Mesenchymal stem cell (in vitro differentiated cells and primary cell): ENCODE results near the gene UBIAD1.

ENCODE experiments used
- DNase-seq: peaks from one replicate; pipeline ENCODE4 v3.0.0-alpha.2; 2013
- H2AFZ ChIP-seq: one replicate; pipeline ENCODE4 v1.6.1; 2013; ENCODE audit warnings: low read depth, mild to moderate bottlenecking, control low read depth, inconsistent platforms, low read length, moderate library complexity
- H2AK5ac ChIP-seq: 2 replicates; pipeline ENCODE4 v1.6.1; 2013; ENCODE audit warnings: low read length, moderate library complexity, mild to moderate bottlenecking, inconsistent platforms; ENCODE audit not compliant: severe bottlenecking
- H2BK120ac ChIP-seq: one replicate; pipeline ENCODE4 v1.6.1; 2013; ENCODE audit warnings: low read depth, mild to moderate bottlenecking, inconsistent platforms, low read length, moderate library complexity
- H2BK12ac ChIP-seq, 2 experiments: one replicate each; pipeline ENCODE4 v1.6.1; 2013; ENCODE audit warnings: inconsistent platforms in 2 of 2, low read length in 2 of 2, mild to moderate bottlenecking in 2 of 2, moderate library complexity in 2 of 2, control low read depth in 1 of 2
- H2BK15ac ChIP-seq: one replicate; pipeline ENCODE4 v1.6.1; 2013; ENCODE audit warnings: mild to moderate bottlenecking, low read depth, inconsistent platforms; ENCODE audit not compliant: poor library complexity, severe bottlenecking
- H2BK5ac ChIP-seq: 2 replicates; pipeline ENCODE4 v1.6.1; 2013; ENCODE audit warnings: low read depth, mild to moderate bottlenecking, low read length, control low read depth, inconsistent platforms; ENCODE audit not compliant: poor library complexity, severe bottlenecking
- H3K14ac ChIP-seq, 2 experiments: one replicate each; pipeline ENCODE4 v1.6.1; 2013; ENCODE audit warnings: inconsistent platforms in 2 of 2, low read length in 2 of 2, control low read depth in 1 of 2, mild to moderate bottlenecking in 1 of 2, moderate library complexity in 1 of 2
- H3K18ac ChIP-seq, 2 experiments: one replicate each; pipeline ENCODE4 v1.6.1; 2013; ENCODE audit warnings: inconsistent platforms in 2 of 2, low read length in 2 of 2, control low read depth in 1 of 2, low read depth in 1 of 2, mild to moderate bottlenecking in 1 of 2
- H3K23ac ChIP-seq, 2 experiments: one replicate each; pipeline ENCODE4 v1.6.1; 2013; ENCODE audit warnings: inconsistent platforms in 2 of 2, low read length in 2 of 2, mild to moderate bottlenecking in 2 of 2, moderate library complexity in 2 of 2, control low read depth in 1 of 2
- H3K27ac ChIP-seq: 2 replicates; pipeline ENCODE4 v1.5.1; 2013; ENCODE audit warnings: mild to moderate bottlenecking, moderate library complexity, low read length, control low read depth, inconsistent platforms; ENCODE audit not compliant: poor library complexity, severe bottlenecking
- H3K27me3 ChIP-seq, 2 experiments: 2 replicates each; pipeline versions ENCODE4 v1.6.1 to v1.7.0; 2013; ENCODE audit warnings: low read length in 2 of 2, mild to moderate bottlenecking in 2 of 2, moderate library complexity in 2 of 2, control low read depth in 1 of 2, inconsistent platforms in 1 of 2; ENCODE audit not compliant: control insufficient read depth in 1 of 2, insufficient read depth in 1 of 2
- H3K36me3 ChIP-seq, 2 experiments: 2 replicates each; pipeline versions ENCODE4 v1.6.1 to v1.7.0; 2013; ENCODE audit warnings: low read length in 2 of 2, control low read depth in 1 of 2, inconsistent platforms in 1 of 2, low read depth in 1 of 2, mild to moderate bottlenecking in 1 of 2; ENCODE audit not compliant: insufficient read depth in 2 of 2, control insufficient read depth in 1 of 2
- H3K4ac ChIP-seq, 2 experiments: one replicate each; pipeline ENCODE4 v1.6.1; 2013; ENCODE audit warnings: inconsistent platforms in 2 of 2, low read length in 2 of 2, mild to moderate bottlenecking in 2 of 2, moderate library complexity in 2 of 2, control low read depth in 1 of 2, low read depth in 1 of 2
- H3K4me1 ChIP-seq: 2 replicates; pipeline ENCODE4 v1.6.1; 2013; ENCODE audit warnings: low read depth, low read length, control low read depth; ENCODE audit not compliant: control insufficient read depth, insufficient read depth
- H3K4me2 ChIP-seq: 2 replicates; pipeline ENCODE4 v1.6.1; 2013; ENCODE audit warnings: low read length, mild to moderate bottlenecking, inconsistent platforms; ENCODE audit not compliant: poor library complexity, severe bottlenecking
- H3K4me3 ChIP-seq, 2 experiments: 2 replicates each; pipeline versions ENCODE4 v1.5.1 to v1.7.0; 2013; ENCODE audit warnings: low read length in 2 of 2, mild to moderate bottlenecking in 2 of 2, control low read depth in 1 of 2, low read depth in 1 of 2; ENCODE audit not compliant: insufficient read depth in 1 of 2
- H3K79me1 ChIP-seq: replicated peaks from 2 replicates; pipeline ENCODE4 v1.6.1; 2013; ENCODE audit warnings: mild to moderate bottlenecking, control low read depth, low read length, inconsistent platforms; ENCODE audit not compliant: poor library complexity, severe bottlenecking
- H3K9ac ChIP-seq: 2 replicates; pipeline ENCODE4 v1.7.0; 2013; ENCODE audit warnings: mild to moderate bottlenecking, low read length, moderate library complexity
- H3K9me3 ChIP-seq: 2 replicates; pipeline ENCODE4 v1.7.0; 2013; ENCODE audit warnings: mild to moderate bottlenecking, low read length; ENCODE audit not compliant: control insufficient read depth
- H4K8ac ChIP-seq: one replicate; pipeline ENCODE4 v1.6.1; 2013; ENCODE audit warnings: inconsistent platforms, mild to moderate bottlenecking, low read length, moderate library complexity
- H4K91ac ChIP-seq: one replicate; pipeline ENCODE4 v1.6.1; 2013; ENCODE audit warnings: mild to moderate bottlenecking, low read length, inconsistent platforms
- WGBS: methylation state at CpG from one replicate; pipeline ENCODE4 v1.1.7; 2013; ENCODE audit warnings: mixed read lengths; 5-methylcytosine and 5-hydroxymethylcytosine counted together

The UBIAD1 gene

DNA sequence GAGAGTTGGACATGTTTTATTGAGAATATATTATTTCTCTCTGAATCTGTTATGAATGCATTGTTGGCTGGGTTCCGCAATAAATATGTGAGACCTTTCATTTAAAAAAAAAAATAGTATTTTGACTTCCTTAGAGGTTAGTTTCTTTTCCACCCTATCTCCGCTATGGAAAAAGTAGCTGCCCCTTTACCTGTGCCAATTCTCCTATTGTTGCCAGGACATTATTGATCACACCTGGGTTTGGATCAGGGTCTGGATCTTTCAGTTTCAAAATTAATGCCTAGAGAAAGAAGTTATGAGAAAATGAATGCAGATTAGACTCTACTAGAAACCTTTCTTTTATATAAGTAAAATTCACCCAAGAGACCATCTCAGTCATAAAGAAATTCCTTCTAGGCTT lies 39.8 kb upstream of the UBIAD1 start:
- Histone ChIP-seq H3K9ac (no peak overlapping the region), H3K14ac (no peak overlapping the region), H3K79me1 (peaks cover 19% of the 10 kb centered on the region), H3K27ac (no peak overlapping the region), H2BK5ac (no peak overlapping the region), H3K4ac (no peak overlapping the region), H4K8ac (no peak overlapping the region), H3K4me1 (no peaks in the 10 kb centered on the region), H3K4me3 (no peak overlapping the region), H2AK5ac (no peak overlapping the region), H3K23ac (no peak overlapping the region), H2BK120ac (no peak overlapping the region), H2BK15ac (no peak overlapping the region), H2BK12ac (no peak overlapping the region), H3K4me2 (no peak overlapping the region), H4K91ac (no peak overlapping the region), H3K9me3 (no peaks in the 10 kb centered on the region), H3K36me3 (peaks cover 58 to 98% of the 10 kb centered on the region in 2 experiments), H3K27me3 (no peaks in the 10 kb centered on the region), H2AFZ (no peak overlapping the region), H3K18ac (no peak overlapping the region)
- no peak for DNase-seq
- WGBS = no CpG with 5 or more reads among the region's 2 CpGs

DNA sequence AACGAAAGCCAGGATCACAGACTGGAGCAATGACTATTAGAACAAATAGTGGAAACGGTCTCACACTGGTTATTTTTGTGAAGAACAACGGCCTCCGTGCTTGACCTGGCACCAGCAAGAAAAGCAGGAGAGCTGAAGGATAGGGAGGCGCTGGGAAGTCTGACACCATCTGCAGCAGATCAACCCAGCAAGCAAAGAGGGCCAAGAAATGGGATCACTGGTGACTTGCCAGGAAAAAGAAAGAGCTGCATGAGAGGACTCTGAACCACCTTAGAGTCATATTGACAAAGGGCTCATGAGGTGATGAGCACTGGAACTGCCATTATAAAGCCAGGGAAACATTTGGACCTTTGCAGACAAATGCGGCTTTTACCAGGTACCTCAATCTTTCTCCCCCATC lies 35.6 kb upstream of the UBIAD1 start:
- H3K27ac ChIP-seq = no peak overlapping the region
- 94% methylated on average over 6 of the region's 6 CpGs for WGBS
- no peaks in the 10 kb centered on the region for H3K4me1 ChIP-seq
- no peak for DNase-seq
- H2BK12ac ChIP-seq = no peak overlapping the region
- H4K8ac ChIP-seq = no peak overlapping the region
- no peak overlapping the region for H2BK15ac ChIP-seq
- H4K91ac ChIP-seq = no peak overlapping the region
- peaks cover 52 to 90% of the 10 kb centered on the region in 2 experiments for H3K36me3 ChIP-seq
- no peak overlapping the region for H3K18ac ChIP-seq
- no peak overlapping the region for H3K23ac ChIP-seq
- H3K4me3 ChIP-seq = no peak overlapping the region
- H3K79me1 ChIP-seq = peaks cover 26% of the 10 kb centered on the region
- no peak overlapping the region for H2AK5ac ChIP-seq
- H3K9me3 ChIP-seq = no peaks in the 10 kb centered on the region
- H3K4me2 ChIP-seq = no peak overlapping the region
- no peak overlapping the region for H2BK5ac ChIP-seq
- H2AFZ ChIP-seq = no peak overlapping the region
- no peaks in the 10 kb centered on the region for H3K27me3 ChIP-seq
- H3K14ac ChIP-seq = no peak overlapping the region
- no peak overlapping the region for H3K4ac ChIP-seq
- H3K9ac ChIP-seq = no peak overlapping the region
- no peak overlapping the region for H2BK120ac ChIP-seq

DNA sequence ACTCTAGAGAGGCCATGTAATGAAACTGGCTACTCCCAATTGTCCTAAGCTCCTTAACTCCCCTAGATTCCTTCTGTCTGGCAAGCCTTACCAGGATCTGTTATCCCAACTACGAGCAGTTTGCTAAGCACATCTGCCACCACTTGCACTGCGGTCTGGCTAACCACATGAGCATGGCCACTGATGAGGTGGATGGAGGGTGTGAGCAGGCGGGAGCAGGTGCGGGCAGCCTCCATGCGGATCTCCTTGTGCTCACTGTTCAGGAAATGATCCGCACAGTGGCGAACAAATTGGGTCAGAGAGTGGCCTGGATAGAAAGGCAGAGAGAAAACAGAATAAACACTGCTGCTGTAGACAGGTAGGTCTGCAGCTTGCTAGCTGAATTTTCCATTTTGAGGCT lies 34.7 kb upstream of the UBIAD1 start:
- H3K4me1 ChIP-seq = no peaks in the 10 kb centered on the region
- H3K36me3 ChIP-seq = peaks cover 54 to 90% of the 10 kb centered on the region in 2 experiments
- H2AK5ac ChIP-seq = no peak overlapping the region
- no peak overlapping the region for H3K4me2 ChIP-seq
- no peak overlapping the region for H2BK5ac ChIP-seq
- H3K4me3 ChIP-seq = no peak overlapping the region
- H3K9ac ChIP-seq = no peak overlapping the region
- no peak overlapping the region for H2BK120ac ChIP-seq
- H2BK15ac ChIP-seq = no peak overlapping the region
- H3K27me3 ChIP-seq = no peaks in the 10 kb centered on the region
- no peak for DNase-seq
- H3K79me1 ChIP-seq = peaks cover 26% of the 10 kb centered on the region
- H2BK12ac ChIP-seq = no peak overlapping the region
- WGBS = 98% methylated on average over 7 of the region's 7 CpGs
- no peak overlapping the region for H3K23ac ChIP-seq
- no peak overlapping the region for H3K18ac ChIP-seq
- H3K27ac ChIP-seq = no peak overlapping the region
- H4K91ac ChIP-seq = peak overlapping the region; percentile 25
- H4K8ac ChIP-seq = no peak overlapping the region
- no peaks in the 10 kb centered on the region for H3K9me3 ChIP-seq
- H2AFZ ChIP-seq = no peak overlapping the region
- H3K4ac ChIP-seq = no peak overlapping the region
- no peak overlapping the region for H3K14ac ChIP-seq

DNA sequence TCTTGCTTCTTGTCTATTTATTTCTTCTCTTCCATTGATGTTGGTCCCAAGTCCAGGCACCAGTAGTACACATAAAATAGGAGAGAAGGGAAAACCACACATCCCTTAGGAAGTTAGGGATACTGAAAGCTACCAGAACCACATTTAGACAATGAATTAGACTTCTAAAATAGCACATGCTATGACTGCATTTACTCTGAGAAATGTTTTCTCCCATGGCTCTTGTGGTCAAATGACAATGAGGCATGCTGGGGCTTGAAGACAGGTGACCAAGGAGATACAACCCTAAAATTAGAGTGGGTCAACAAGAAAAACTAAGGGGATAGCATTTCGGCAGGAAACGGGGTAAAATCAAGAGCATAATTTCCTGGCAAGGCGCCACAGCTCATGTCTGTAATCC lies 27.8 kb upstream of the UBIAD1 start:
- Histone ChIP-seq H2AFZ (no peak overlapping the region), H3K4ac (no peak overlapping the region), H3K36me3 (peaks cover 40 to 68% of the 10 kb centered on the region in 2 experiments), H3K27me3 (no peaks in the 10 kb centered on the region), H3K9me3 (no peaks in the 10 kb centered on the region), H3K4me2 (no peak overlapping the region), H3K9ac (no peak overlapping the region), H3K79me1 (peaks cover 7% of the 10 kb centered on the region), H3K18ac (no peak overlapping the region), H4K8ac (no peak overlapping the region), H2BK5ac (no peak overlapping the region), H3K27ac (no peak overlapping the region), H2BK15ac (no peak overlapping the region), H3K4me1 (no peaks in the 10 kb centered on the region), H2BK120ac (no peak overlapping the region), H3K23ac (no peak overlapping the region), H2AK5ac (no peak overlapping the region), H3K4me3 (no peak overlapping the region), H4K91ac (no peak overlapping the region), H2BK12ac (no peak overlapping the region), H3K14ac (no peak overlapping the region)
- DNase-seq = no peak
- WGBS = 97% methylated on average over 3 of the region's 3 CpGs
